ENCODE data around the gene RNU1-3. TPM values are rescaled to one million over a fixed set of nuclear protein-coding genes. Genes with fewer than 3 reads are reported as not detected.
"Not testable (repeated sequence)": the region's sequence is repeated elsewhere in the genome, so short reads cannot be mapped to it uniquely, and the experiment has no call there.

RNU1-3 gene
- total and polyA plus RNA-seq, 9 of the 15 experiments (the other 6 are each of a cell fraction or from before 2014, with no cell fraction given), result under 0.01 to 32,823 (median 2,538) TPM; not detected in 4

GRCh38 chr1:16637941-16638778, 28.6 kb downstream of the RNU1-3 start:
- H3K4me3 ChIP-seq; DNase-seq (ENCODE audit: extremely low read depth in 1 of 4, low spot score in 3 of 4); intact Hi-C loops (cut with micrococcal nuclease); in situ Hi-C loops (cut with MboI); H3K4me2 ChIP-seq (ENCODE audit: insufficient read depth, low read length); H3K27me3 ChIP-seq (ENCODE audit: control insufficient read depth in 2 of 2, insufficient read depth in 2 of 2, low read length in 2 of 2); H3K9me3 ChIP-seq (replicated peaks; ENCODE audit: control insufficient read depth, insufficient read depth, low read depth, low read length); H3K9me1 ChIP-seq (ENCODE audit: control insufficient read depth, insufficient read depth, low read length); FAIRE-seq; BruUV-seq (replicated peaks); H3K27ac ChIP-seq (ENCODE audit: extremely low read depth, low read depth, low read length); H2AFZ ChIP-seq (ENCODE audit: low read depth, low read length): not testable (repeated sequence)
- ChIA-PET POLR2A (interaction anchor here (0.6 to 3.0 kb wide), 7 partner anchors 10 to 687 kb away, joined by 3 to 8 read pairs (median 3); partner anchors contain the start of gene NBPF1), CTCF (ENCODE audit: low intra/inter-chr PET ratio) (interaction anchor here (0.8 kb wide), 1 partner anchor 17 kb away, joined by 5 read pairs; no protein-coding TSS in a partner anchor)
- ATAC-seq, result peak; percentile 33
- 0 out of 2 replicates have a peak, but pooled peaks have one; percentile 21 for TF ChIP-seq E2F3 (CRISPR knock-in tag; IDR thresholded peaks at IDR 0.05)
- TF ChIP-seq SRF (CRISPR knock-in tag; IDR thresholded peaks at IDR 0.05), result 0 out of 4 replicates have a peak, but pooled peaks of 1 of the 2 experiments have one; percentile 9
- peak; percentile 71; the same call in 1 of the 2 replicates for TF ChIP-seq THAP12 (CRISPR knock-in tag; IDR thresholded peaks at IDR 0.05)
- TF ChIP-seq FOXJ3 (CRISPR knock-in tag; IDR thresholded peaks at IDR 0.05), result 0 out of 2 replicates have a peak, but pooled peaks have one; percentile 13
- TF ChIP-seq IRF2 (CRISPR knock-in tag; IDR thresholded peaks at IDR 0.05), result 0 out of 2 replicates have a peak, but pooled peaks have one; percentile 66
- peak; percentile 28; the same call in 1 of the 2 replicates for TF ChIP-seq GATA2 (CRISPR knock-in tag; IDR thresholded peaks at IDR 0.05)
- peak; percentile 75 for TF ChIP-seq CBFB (CRISPR knock-in tag; IDR thresholded peaks at IDR 0.05)
- TF ChIP-seq SP1 (CRISPR knock-in tag; IDR thresholded peaks at IDR 0.05), result peak; percentile 26; the same call in 1 of the 2 replicates
- H4K20me1 ChIP-seq (replicated peaks; ENCODE audit: control insufficient read depth, insufficient read depth, low read length), result peaks cover 18% of the 10 kb centered on the region; the same call in 1 of the 2 replicates
- H3K9ac ChIP-seq (ENCODE audit: insufficient read depth in 1 of 2, low read depth in 2 of 2, low read length in 2 of 2), result peak overlapping the region in 1 of 2 experiments; percentile 29; a peak in 1 of 4 replicates
- 84% methylated on average over 6 of the region's 6 CpGs for WGBS (ENCODE audit: insufficient coverage, low coverage, missing lambda C conversion rate)
- H3K4me1 ChIP-seq (replicated peaks in 1 of 2; ENCODE audit: control insufficient read depth in 2 of 2, insufficient read depth in 2 of 2, low read length in 2 of 2), result peaks cover 14 to 19% of the 10 kb centered on the region in 2 experiments
- H3K36me3 ChIP-seq (ENCODE audit: control insufficient read depth, insufficient read depth, low read length), result peaks cover 64% of the 10 kb centered on the region
- peaks cover 79% of the 10 kb centered on the region for H3K79me2 ChIP-seq (ENCODE audit: control insufficient read depth, insufficient read depth, low read length)
